ENCODE measurements around the gene SLC4A7.
A peak's percentile ranks its signal among the peaks of the same experiment; 100 is the strongest.
"Not testable (repeated sequence)": the region's sequence is repeated elsewhere in the genome, so short reads cannot be mapped to it uniquely, and the experiment has no call there.

SLC4A7 gene

DNA sequence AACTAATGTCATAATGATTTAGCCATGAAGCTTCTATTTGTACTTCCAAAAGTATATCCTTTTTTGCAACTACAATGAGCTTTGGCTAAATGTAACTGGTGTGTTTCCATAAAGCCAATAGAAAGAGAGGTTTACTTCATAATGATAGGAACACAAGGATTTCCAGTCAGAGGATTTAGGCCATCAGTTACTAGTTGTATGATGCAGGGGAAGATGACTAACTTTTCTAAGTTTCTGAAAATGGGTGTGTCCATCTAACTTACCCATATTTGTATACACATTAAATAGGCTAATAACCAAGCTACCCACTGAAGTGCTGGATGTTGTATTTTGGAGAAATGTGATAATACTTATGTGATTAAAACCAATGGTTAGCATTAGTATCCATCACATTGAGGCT, 55.7 kb downstream of the SLC4A7 start:
- DNase-seq (ENCODE audit: low read depth) = no peak

GRCh38 chr3:27426926-27427325, 57.3 kb downstream of the SLC4A7 start:
- DNase-seq (ENCODE audit: low read depth) = no peak

DNA sequence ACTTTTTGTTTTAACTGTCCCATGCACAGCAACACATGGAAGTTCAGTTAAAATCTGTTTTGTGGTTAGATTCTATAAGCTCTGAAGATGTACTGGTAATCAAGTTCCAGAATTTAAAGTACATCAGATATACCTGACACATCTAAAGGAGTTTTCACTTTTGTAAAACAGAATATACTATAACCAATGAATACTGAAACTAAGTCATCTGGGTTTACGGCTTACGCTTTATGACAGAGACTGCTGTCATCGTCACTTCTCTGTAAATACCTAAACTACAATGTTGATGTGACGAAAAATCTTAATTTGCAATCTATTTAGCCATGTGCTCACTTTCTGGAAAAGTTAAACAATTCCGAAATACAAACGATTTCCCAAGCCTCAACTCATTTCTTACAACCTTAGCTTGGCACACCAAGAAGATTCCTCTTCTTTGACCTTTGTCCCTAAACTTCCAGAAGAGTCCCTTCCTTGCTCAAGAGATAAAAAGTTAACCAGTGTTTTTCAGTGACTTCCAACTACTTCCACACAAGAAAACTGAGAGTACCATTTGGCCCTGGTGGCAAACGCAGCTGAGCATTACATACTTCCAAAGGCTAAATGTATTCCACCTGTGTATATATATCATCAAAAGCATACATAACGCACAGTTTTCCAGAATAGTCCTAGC, 58.2 kb downstream of the SLC4A7 start:
- DNase-seq (ENCODE audit: low read depth) = no peak

DNA sequence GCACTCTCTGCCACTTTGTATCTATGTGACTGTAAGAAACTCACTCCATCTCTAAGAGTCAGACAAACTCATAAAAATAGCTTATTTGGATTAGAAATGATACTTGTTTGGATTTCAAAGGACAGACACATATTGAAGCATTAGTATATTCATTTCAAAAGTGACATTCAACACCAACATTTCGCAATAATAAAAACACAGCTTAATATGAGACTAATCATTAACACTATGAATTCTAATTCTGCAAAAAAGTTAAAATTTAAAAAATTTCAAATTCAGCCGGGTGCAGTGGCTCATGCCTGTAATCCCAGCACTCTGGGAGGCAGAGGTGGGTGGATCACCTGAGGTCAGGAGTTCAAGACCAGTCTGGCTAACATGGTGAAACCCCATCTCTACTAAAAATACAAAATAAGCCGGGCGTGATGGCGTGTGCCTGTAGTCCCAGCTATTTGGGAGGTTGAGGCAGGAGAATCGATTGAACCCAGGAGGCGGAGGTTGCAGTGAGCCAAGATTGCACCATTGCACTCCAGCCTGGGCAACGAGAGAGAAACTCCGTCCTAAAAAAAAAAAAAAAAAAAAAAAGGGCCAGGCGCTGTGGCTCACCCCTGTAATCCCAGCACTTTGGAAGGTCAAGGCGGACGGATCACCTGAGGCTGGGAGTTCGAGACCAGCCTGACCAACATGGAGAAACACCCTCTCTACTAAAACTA, 59.2 kb downstream of the SLC4A7 start:
- DNase-seq (ENCODE audit: low read depth) = not testable (repeated sequence)

DNA sequence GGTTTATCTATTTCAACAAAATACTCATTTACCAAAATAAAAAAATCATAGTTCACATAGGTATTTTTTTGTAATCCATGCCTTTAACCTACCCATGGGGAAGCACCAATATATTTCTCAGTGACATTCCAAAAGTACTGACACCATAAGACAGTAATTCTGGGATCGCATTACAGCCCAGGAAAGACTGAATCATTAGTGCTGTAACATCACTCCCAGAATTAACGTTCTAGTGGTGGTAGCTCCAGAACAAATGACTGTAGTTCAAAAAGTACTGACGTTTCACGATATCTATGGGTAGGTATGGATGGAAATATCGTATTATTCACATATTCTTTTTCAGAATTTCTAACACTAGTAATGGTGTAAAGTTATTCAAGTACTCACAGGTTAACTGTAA, 60.7 kb downstream of the SLC4A7 start:
- DNase-seq (ENCODE audit: low read depth) = peak; percentile 62

DNA sequence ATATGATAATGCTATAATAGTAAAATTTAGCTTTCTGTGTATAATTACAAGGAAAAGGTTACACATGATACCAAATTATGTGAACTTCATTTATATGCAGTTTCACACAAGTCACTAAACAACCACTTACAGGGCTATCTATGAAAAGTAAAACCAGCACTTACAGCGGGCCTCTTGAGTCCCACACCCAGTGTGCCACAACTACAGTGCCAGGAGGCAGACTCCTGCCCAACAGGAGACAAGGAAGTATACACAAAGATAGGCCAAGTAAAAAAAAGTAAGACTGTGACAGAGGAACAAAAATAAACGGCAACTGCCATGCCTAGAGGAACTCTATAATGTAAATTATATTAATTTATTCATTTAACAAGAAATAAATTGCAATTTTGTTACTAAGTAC, 61.6 kb downstream of the SLC4A7 start:
- no peak for DNase-seq (ENCODE audit: low read depth)

DNA sequence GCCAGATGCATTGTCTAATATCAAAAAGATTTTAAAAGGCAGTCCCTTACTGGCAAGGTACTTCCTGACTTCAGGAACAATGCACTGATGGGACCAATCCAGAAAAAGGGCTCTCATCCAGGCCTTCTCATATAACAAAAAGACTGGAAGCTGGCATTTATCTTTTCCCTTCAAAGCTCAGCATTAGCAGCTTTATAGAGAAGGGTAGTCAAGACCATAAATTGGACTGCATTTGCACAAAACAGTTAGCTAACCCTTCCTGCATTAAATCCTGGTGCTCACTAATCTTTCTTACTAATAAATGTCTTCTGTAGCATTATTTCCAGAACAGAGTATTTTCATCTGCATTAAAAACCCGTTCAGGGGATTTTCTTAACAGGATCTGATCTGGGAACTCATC, 69.0 kb downstream of the SLC4A7 start:
- no peak for DNase-seq (ENCODE audit: low read depth)

DNA sequence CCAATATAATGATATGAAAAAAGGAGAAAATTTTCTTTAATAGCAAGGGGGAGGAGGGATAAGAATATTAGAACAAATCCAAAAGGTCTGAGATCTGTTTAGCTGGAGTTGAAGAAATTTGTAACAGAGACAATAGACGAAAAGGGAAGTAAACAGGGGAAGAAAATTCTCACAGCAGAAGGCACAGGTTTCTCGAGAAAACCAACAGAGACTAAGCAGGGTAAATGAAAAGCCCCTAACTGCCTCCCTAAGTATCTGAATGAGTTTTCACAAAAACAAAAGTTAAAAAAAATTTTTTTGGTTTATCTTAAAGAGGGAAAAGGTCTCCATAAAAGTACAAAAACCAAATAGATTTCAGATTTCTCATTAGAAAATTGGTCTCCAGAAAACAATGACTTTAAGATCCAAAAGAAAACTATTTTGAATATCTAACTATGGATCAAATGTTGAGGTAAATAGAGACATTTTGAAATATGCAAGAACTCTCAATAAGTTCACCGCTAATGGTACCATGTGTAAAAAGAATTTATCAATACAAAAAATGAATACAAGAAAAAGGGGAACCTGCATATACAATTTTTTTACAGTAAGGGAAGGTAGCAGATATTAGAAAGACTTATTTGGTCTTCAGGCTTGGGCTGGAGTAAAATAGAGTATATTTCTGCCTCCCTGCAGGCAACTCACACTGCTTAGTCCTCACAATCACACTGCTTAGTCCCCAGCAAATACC, 91.1 kb downstream of the SLC4A7 start:
- DNase-seq (ENCODE audit: low read depth) = no peak

DNA sequence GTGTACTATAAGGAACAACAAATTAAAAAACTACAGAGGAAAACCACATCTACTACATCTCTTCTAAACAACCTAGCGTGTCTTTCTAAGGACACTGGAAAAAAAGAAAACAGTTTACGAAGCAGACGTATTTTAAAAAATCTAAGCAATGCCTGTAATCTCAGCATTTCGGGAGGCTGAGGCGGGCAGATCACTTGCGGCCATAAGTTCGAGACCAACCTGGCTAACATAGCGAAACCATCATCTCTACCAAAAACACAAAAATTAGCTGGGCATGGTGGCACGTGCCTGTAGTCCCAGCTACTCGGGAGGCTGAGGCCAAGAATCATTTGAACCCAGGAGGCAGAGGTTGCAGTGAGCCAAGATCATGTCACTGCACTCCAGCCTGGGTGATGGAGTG, 91.8 kb downstream of the SLC4A7 start:
- not testable (repeated sequence) for DNase-seq (ENCODE audit: low read depth)

- DNase-seq (ENCODE audit: low read depth) = no peak
Measured at GRCh38 chr3:27391796-27392195, 92.4 kb downstream of the SLC4A7 start.

DNA sequence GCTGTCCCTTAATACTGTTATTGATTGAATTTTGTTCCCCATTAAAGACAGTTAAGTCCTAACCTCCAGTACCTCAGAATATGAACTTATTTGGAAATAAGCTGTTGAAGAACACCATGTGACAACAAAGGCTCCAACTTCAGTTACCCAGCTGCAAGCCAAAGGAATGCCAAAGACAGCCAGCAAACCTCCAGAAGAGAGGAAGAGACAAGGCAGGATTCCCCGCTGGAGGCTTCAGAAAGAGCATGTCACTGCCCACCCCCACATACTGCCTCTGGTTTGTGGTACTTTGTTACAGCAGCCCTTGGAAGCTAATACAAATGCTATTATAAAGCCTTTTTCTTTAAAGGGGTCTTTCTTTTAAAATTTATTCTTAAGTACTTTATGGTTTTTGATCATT, 96.6 kb downstream of the SLC4A7 start:
- DNase-seq (ENCODE audit: low read depth) = no peak

DNA sequence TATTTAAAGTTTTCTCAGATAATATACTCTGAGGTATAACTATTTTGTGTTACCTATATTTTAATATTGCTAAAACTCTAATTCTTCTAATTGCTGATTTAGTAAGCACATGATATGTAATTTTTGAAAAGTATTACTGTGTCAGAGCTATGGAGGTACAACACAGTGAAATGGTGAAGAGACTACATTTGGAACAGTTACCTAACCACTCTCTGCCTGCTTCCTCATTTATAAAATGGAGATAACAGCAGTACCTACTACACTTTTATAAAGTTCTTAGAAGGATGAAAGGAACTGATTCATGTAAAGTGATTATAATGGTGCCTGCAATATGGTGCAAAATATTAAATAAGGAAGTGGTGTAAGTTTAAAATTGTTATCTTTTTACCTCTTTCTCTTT, 98.7 kb downstream of the SLC4A7 start:
- no peak for DNase-seq (ENCODE audit: low read depth)

DNA sequence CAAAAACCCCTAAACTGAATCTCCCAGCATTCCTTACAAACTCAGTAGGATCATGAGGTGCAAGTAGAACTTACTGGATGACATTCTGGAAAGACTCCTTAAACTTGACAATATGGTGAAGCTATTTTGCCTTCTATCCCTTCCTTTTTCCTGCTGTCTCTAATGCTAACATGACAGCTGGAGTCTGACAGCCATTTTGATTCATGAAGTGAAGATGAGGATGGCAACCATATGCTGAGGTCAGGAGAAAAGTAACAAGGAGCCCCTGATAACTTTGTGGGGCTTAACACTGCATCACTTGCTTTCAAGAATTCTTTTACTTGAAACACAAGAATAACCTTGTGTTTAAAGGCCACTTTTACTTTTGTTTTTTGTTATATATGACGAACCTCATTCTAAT, 100.0 kb downstream of the SLC4A7 start:
- DNase-seq (ENCODE audit: low read depth) = no peak

- DNase-seq (ENCODE audit: low read depth) = no peak
Measured at GRCh38 chr3:27380433-27381357, 103.5 kb downstream of the SLC4A7 start.

- no peak for DNase-seq (ENCODE audit: low read depth)
Measured at GRCh38 chr3:27378331-27378730, 105.9 kb downstream of the SLC4A7 start.

- no peak for DNase-seq (ENCODE audit: low read depth)
Measured at GRCh38 chr3:27376109-27376772, 107.9 kb downstream of the SLC4A7 start.

GRCh38 chr3:27368831-27369607, 115.2 kb downstream of the SLC4A7 start, which contains the start of gene NEK10:
Gene NEK10, minus strand, starts transcription at chr3:27369383. Its CDS starts 16,501 bp downstream, at chr3:27352882.
- DNase-seq (ENCODE audit: low read depth) = peak; percentile 63

- no peak for DNase-seq (ENCODE audit: low read depth)
Measured at GRCh38 chr3:27366062-27366591, 118.1 kb downstream of the SLC4A7 start.

GRCh38 chr3:27360113-27361078, 123.8 kb downstream of the SLC4A7 start:
- DNase-seq (ENCODE audit: low read depth) = no peak
